ENCODE results near the gene LAMTOR1.

LAMTOR1 gene

GRCh38 chr11:72116019-72116755, 13.1 kb upstream of the LAMTOR1 start:
- no peak overlapping the region for H3K4me3 ChIP-seq (ENCODE audit: low read depth, low read length)
- TF ChIP-seq CTCF (IDR thresholded peaks at IDR 0.05; ENCODE audit: low read depth, low read length) = no peak

- TF ChIP-seq CTCF (IDR thresholded peaks at IDR 0.05; ENCODE audit: low read depth, low read length) = no peak
- no peak overlapping the region for H3K4me3 ChIP-seq (ENCODE audit: low read depth, low read length)
Measured at GRCh38 chr11:72114570-72114969, 11.5 kb upstream of the LAMTOR1 start.

- no peak for TF ChIP-seq CTCF (IDR thresholded peaks at IDR 0.05; ENCODE audit: low read depth, low read length)
- H3K4me3 ChIP-seq (ENCODE audit: low read depth, low read length) = peak overlapping the region; percentile 82
Measured at GRCh38 chr11:72112978-72113808, 10.1 kb upstream of the LAMTOR1 start.

- TF ChIP-seq CTCF (IDR thresholded peaks at IDR 0.05; ENCODE audit: low read depth, low read length) = no peak
Measured at GRCh38 chr11:72112143-72112977, 9.3 kb upstream of the LAMTOR1 start, which contains the start of gene ANAPC15. Gene ANAPC15, minus strand, starts transcription at chr11:72112695. Its CDS starts 1,419 bp downstream, at chr11:72111276.

GRCh38 chr11:72111300-72112142, 8.4 kb upstream of the LAMTOR1 start:
- no peak for TF ChIP-seq CTCF (IDR thresholded peaks at IDR 0.05; ENCODE audit: low read depth, low read length)
- peak overlapping the region; percentile 82 for H3K4me3 ChIP-seq (ENCODE audit: low read depth, low read length)

More at GRCh38 chr11:72112143-72112977, 9.3 kb upstream of the LAMTOR1 start, which contains the start of gene ANAPC15:
- H3K4me3 ChIP-seq (ENCODE audit: low read depth, low read length) = peak within 1 kb of the TSS; percentile 82

GRCh38 chr11:72105888-72106287, 2.8 kb upstream of the LAMTOR1 start, which contains the start of gene TOMT:
Gene TOMT, plus strand, starts transcription at chr11:72105924. Its CDS starts 28 bp downstream, at chr11:72105952.
- TF ChIP-seq CTCF (IDR thresholded peaks at IDR 0.05; ENCODE audit: low read depth, low read length) = no peak

More at GRCh38 chr11:72105888-72106287, 2.8 kb upstream of the LAMTOR1 start, which contains the start of gene TOMT:
- H3K4me3 ChIP-seq (ENCODE audit: low read depth, low read length) = no peak within 1 kb of the TSS
